LNCaP clone FGC (cell line): ENCODE results near the gene ADAMTSL3.
A peak's percentile ranks its signal among the peaks of the same experiment; 100 is the strongest.

Experiments
- DNase-seq: peaks from one replicate; pipeline ENCODE4 v3.0.0-alpha.2; 2011; ENCODE audit warnings: low read depth
- H3K4me3 ChIP-seq: 2 replicates; pipeline ENCODE4 v1.5.1; 2011; ENCODE audit warnings: mild to moderate bottlenecking, low read depth, low read length, control low read depth
- TF ChIP-seq, protein P1 (sequence below): IDR thresholded peaks from 2 replicates; pipeline ENCODE4 v1.5.1; 2012; ENCODE audit warnings: mild to moderate bottlenecking; ENCODE audit not compliant: control insufficient read depth, insufficient read depth; ENCODE audit errors: extremely low read depth

The ADAMTSL3 gene

GRCh38 chr15:83710452-83710851 is 56.5 kb downstream of the ADAMTSL3 start:
- H3K4me3 ChIP-seq = no peak overlapping the region
- DNase-seq = no peak
- TF ChIP-seq, protein P1, sequence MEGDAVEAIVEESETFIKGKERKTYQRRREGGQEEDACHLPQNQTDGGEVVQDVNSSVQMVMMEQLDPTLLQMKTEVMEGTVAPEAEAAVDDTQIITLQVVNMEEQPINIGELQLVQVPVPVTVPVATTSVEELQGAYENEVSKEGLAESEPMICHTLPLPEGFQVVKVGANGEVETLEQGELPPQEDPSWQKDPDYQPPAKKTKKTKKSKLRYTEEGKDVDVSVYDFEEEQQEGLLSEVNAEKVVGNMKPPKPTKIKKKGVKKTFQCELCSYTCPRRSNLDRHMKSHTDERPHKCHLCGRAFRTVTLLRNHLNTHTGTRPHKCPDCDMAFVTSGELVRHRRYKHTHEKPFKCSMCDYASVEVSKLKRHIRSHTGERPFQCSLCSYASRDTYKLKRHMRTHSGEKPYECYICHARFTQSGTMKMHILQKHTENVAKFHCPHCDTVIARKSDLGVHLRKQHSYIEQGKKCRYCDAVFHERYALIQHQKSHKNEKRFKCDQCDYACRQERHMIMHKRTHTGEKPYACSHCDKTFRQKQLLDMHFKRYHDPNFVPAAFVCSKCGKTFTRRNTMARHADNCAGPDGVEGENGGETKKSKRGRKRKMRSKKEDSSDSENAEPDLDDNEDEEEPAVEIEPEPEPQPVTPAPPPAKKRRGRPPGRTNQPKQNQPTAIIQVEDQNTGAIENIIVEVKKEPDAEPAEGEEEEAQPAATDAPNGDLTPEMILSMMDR = no peak

DNA sequence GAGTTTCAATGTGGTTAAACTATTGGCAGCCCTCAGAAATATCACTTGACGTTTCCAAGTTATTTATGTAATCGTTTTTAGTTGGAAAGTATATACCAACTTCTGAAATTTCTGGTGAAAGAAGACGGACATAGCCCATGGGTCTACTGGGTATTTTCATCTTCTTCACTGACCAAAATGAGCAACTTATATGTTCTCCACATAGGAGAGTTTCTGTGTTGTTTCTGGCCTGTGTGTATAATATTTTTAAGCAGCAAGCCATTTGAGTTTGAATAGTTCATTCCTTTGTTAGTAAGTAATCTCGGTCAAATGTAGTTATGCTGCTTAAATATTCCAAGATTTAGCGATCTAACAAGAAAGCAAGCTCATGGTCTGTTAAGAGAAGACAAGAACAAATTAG is 57.3 kb downstream of the ADAMTSL3 start:
- TF ChIP-seq, protein P1 = no peak

DNA sequence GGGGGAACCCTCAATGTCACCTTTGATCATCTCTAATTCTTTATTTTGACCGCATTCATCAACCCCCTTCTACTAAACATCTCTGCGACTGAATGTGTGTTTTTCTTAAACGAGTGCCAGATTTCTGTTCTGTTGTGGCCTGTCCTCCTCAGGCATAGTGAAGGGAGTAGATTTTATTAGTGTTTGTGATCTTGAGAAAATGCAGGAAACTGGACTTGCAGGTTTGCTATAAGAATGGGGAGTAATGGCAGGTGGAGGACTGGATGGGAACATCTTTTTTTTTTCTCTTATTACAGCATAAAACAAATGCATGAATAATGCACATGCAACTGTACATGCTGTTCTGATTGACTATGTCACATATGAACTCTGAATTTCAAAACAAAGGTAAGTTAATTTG is 59.3 kb downstream of the ADAMTSL3 start:
- peak; percentile 50 for DNase-seq
- no peak overlapping the region for H3K4me3 ChIP-seq
- TF ChIP-seq, protein P1 = no peak

More for the DNA sequence above, 57.3 kb downstream of the ADAMTSL3 start:
- H3K4me3 ChIP-seq = no peak overlapping the region
- no peak for DNase-seq

- DNase-seq = no peak
- TF ChIP-seq, protein P1 = no peak
- no peak overlapping the region for H3K4me3 ChIP-seq
These were observed 61.2 kb downstream of the ADAMTSL3 start for GRCh38 chr15:83714939-83715628.

DNA sequence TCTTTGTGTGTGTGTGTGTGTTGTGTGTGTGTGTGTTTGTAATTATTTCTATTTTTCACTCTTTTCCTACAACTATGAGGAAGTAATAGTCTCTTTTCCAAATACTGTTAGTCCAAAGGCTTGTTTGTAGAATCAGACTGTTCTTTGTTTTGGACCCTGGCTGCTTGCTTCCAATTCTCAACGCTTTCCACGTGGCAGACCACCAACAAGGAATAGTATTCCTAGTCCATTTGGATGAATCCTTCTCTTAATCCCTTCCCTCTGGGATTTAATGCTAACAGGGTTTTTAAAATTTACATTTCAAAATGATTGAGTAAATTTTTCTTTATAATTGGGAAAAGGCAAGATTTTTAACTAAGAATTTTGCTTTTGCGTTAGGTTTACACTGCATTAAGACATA is 62.7 kb downstream of the ADAMTSL3 start:
- DNase-seq = no peak
- TF ChIP-seq, protein P1 = no peak
- no peak overlapping the region for H3K4me3 ChIP-seq

DNA sequence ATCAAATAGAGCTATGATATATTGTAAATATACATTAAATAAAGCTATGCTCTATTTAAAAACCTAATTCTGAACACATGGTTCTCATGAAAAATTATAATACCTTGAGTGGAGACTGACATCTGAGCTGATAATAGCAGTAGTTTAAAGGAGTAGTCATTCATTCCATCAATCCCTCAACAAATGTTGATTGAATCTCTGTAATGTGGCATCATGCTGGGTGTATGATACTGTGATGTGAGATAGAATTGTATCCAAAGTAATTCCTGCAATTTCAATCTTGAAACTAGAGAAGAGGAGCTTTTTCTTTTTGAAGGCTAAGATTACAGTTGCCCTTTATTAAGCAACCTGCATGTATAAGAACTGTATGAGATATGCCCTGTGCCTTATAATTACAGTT is 63.1 kb downstream of the ADAMTSL3 start:
- TF ChIP-seq, protein P1 = no peak
- no peak for DNase-seq
- no peak overlapping the region for H3K4me3 ChIP-seq

DNA sequence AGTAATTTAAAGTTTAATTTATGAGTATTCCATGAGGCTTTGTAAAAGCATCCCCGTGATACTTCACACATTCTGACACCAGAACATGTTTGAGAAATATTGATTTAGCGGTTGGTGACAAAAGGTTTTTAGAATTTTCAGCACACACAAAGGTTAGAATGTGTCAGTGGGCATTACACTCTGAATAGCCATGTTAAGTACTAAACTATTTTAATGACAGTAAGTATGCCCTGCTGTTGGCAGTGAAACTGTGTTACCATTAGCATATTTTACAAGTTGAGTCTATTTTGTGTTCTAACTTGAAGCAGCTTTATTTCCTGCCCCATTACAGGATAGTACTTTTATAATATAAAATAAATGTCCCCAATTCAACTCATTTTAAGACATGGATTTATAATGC is 66.5 kb downstream of the ADAMTSL3 start:
- no peak overlapping the region for H3K4me3 ChIP-seq
- TF ChIP-seq, protein P1 = no peak
- no peak for DNase-seq
